ENCODE measurements around the gene ERVMER34-1. TPM values are rescaled to one million over a fixed set of nuclear protein-coding genes. Genes with fewer than 3 reads are reported as not detected.
A peak's percentile ranks its signal among the peaks of the same experiment; 100 is the strongest.

Gene ERVMER34-1
- total RNA-seq, 1 experiment from 2014 or later = not detected

DNA sequence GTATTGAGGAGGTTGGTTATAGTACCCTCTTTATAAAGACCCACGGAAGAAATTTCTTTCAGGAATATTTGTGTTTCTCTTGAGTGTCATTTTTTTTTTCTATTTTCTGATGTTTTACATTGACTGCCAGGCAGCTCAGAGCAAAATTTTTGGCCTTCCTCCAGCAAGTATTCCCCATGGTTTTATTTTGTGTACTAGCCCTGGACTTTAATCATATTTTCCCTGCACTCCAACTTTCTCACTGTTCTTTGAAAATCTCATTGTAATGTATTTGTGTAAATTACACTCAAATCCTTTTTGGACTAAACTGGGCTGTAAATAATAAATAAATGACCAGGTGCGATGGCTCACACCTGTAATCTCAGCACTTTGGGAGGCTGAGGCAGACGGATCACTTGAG lies 46.6 kb downstream of the ERVMER34-1 start:
- H3K27me3 ChIP-seq (ENCODE audit: low read length) = no peaks in the 10 kb centered on the region
- no peaks in the 10 kb centered on the region for H3K79me2 ChIP-seq (ENCODE audit: low read length)
- H3K9ac ChIP-seq (ENCODE audit: low read length) = no peak overlapping the region
- no peak overlapping the region for H3K4me2 ChIP-seq (ENCODE audit: low read depth, low read length, poor library complexity, severe bottlenecking)
- no peak overlapping the region for H3K4me3 ChIP-seq (ENCODE audit: low read length)
- no peak overlapping the region for H2AFZ ChIP-seq (ENCODE audit: low read length)
- no peaks in the 10 kb centered on the region for H3K9me3 ChIP-seq (ENCODE audit: low read length)
- DNase-seq = no peak
- no peaks in the 10 kb centered on the region for H4K20me1 ChIP-seq (ENCODE audit: insufficient read depth, low read depth, low read length)
- H3K27ac ChIP-seq (ENCODE audit: low read length) = no peak overlapping the region
- H3K9me2 ChIP-seq (replicated peaks; ENCODE audit: insufficient read depth, low read length) = no peaks in the 10 kb centered on the region
- no peaks in the 10 kb centered on the region for H3K36me3 ChIP-seq (ENCODE audit: insufficient read depth, low read length)
- H3K4me1 ChIP-seq (ENCODE audit: low read length) = peaks cover 46% of the 10 kb centered on the region

GRCh38 chr4:52704133-52704532 lies 47.1 kb downstream of the ERVMER34-1 start:
- H3K27me3 ChIP-seq (ENCODE audit: low read length) = no peaks in the 10 kb centered on the region
- DNase-seq = no peak
- no peaks in the 10 kb centered on the region for H3K79me2 ChIP-seq (ENCODE audit: low read length)
- no peaks in the 10 kb centered on the region for H3K9me2 ChIP-seq (replicated peaks; ENCODE audit: insufficient read depth, low read length)
- no peaks in the 10 kb centered on the region for H3K36me3 ChIP-seq (ENCODE audit: insufficient read depth, low read length)
- no peaks in the 10 kb centered on the region for H3K9me3 ChIP-seq (ENCODE audit: low read length)
- H3K4me3 ChIP-seq (ENCODE audit: low read length) = no peak overlapping the region
- H3K4me2 ChIP-seq (ENCODE audit: low read depth, low read length, poor library complexity, severe bottlenecking) = no peak overlapping the region
- H4K20me1 ChIP-seq (ENCODE audit: insufficient read depth, low read depth, low read length) = no peaks in the 10 kb centered on the region
- no peak overlapping the region for H3K27ac ChIP-seq (ENCODE audit: low read length)
- H2AFZ ChIP-seq (ENCODE audit: low read length) = no peak overlapping the region
- peaks cover 41% of the 10 kb centered on the region for H3K4me1 ChIP-seq (ENCODE audit: low read length)
- H3K9ac ChIP-seq (ENCODE audit: low read length) = no peak overlapping the region

DNA sequence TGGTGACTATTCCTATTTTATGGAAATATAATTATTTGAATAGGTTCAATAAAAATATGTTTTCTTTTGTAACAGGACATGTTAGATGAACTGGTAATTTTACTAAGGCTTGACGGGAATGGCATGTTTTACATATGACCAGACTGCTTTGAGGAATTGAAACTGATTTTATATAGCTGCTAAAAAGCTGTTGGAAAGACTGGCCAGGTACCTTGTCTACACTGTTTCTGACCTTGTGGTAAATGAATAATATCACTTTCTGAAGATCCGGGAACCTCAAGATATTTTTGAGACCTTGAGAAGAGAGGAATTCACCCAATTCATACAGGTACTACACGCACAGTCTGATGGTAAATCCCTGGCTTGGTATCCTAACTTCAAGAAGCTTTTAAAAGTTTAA lies 50.0 kb downstream of the ERVMER34-1 start:
- Histone ChIP-seq H3K27me3 (ENCODE audit: low read length) (no peaks in the 10 kb centered on the region), H3K27ac (ENCODE audit: low read length) (no peak overlapping the region; the same call in 1 of the 2 replicates), H3K36me3 (ENCODE audit: insufficient read depth, low read length) (no peaks in the 10 kb centered on the region), H3K9me3 (ENCODE audit: low read length) (no peaks in the 10 kb centered on the region), H3K4me2 (ENCODE audit: low read depth, low read length, poor library complexity, severe bottlenecking) (peak overlapping the region; percentile 50), H3K9ac (ENCODE audit: low read length) (no peak overlapping the region), H3K4me3 (ENCODE audit: low read length) (no peak overlapping the region), H4K20me1 (ENCODE audit: insufficient read depth, low read depth, low read length) (no peaks in the 10 kb centered on the region), H3K79me2 (ENCODE audit: low read length) (no peaks in the 10 kb centered on the region), H3K4me1 (ENCODE audit: low read length) (peaks cover 33% of the 10 kb centered on the region), H3K9me2 (replicated peaks; ENCODE audit: insufficient read depth, low read length) (no peaks in the 10 kb centered on the region), H2AFZ (ENCODE audit: low read length) (no peak overlapping the region)
- DNase-seq = peak; percentile 76

DNA sequence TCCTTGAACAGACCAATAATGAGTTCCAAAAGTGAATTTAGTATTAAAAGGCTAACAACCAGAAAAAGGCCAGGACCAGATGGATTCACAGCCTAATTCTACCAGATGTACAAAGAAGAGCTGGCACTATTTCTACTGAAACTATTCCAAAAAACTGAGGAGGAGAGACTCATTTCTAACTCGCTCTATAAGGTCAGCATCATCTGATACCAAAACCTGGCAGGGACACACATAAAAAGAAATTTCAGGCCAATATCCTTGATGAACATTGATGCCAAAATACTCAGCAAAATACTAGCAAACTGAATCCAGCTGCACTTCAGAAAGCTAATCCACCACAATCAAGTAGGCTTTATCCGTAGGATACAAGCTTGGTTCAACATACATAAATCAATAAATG lies 56.3 kb downstream of the ERVMER34-1 start:
- H4K20me1 ChIP-seq (ENCODE audit: insufficient read depth, low read depth, low read length) = no peaks in the 10 kb centered on the region
- H3K4me1 ChIP-seq (ENCODE audit: low read length) = peaks cover 4% of the 10 kb centered on the region
- no peak overlapping the region for H3K4me3 ChIP-seq (ENCODE audit: low read length)
- no peaks in the 10 kb centered on the region for H3K27me3 ChIP-seq (ENCODE audit: low read length)
- DNase-seq = no peak
- no peaks in the 10 kb centered on the region for H3K79me2 ChIP-seq (ENCODE audit: low read length)
- H3K9ac ChIP-seq (ENCODE audit: low read length) = no peak overlapping the region
- H2AFZ ChIP-seq (ENCODE audit: low read length) = no peak overlapping the region
- H3K36me3 ChIP-seq (ENCODE audit: insufficient read depth, low read length) = no peaks in the 10 kb centered on the region
- H3K27ac ChIP-seq (ENCODE audit: low read length) = no peak overlapping the region
- no peaks in the 10 kb centered on the region; the same call in 1 of the 2 replicates for H3K9me3 ChIP-seq (ENCODE audit: low read length)
- no peaks in the 10 kb centered on the region for H3K9me2 ChIP-seq (replicated peaks; ENCODE audit: insufficient read depth, low read length)
- no peak overlapping the region for H3K4me2 ChIP-seq (ENCODE audit: low read depth, low read length, poor library complexity, severe bottlenecking)

- Histone ChIP-seq H2AFZ (ENCODE audit: low read length) (no peak overlapping the region), H3K4me1 (ENCODE audit: low read length) (no peaks in the 10 kb centered on the region), H3K27ac (ENCODE audit: low read length) (no peak overlapping the region), H3K9me3 (ENCODE audit: low read length) (no peaks in the 10 kb centered on the region; the same call in 1 of the 2 replicates), H3K36me3 (ENCODE audit: insufficient read depth, low read length) (no peaks in the 10 kb centered on the region), H4K20me1 (ENCODE audit: insufficient read depth, low read depth, low read length) (no peaks in the 10 kb centered on the region), H3K4me3 (ENCODE audit: low read length) (no peak overlapping the region), H3K27me3 (ENCODE audit: low read length) (no peaks in the 10 kb centered on the region), H3K4me2 (ENCODE audit: low read depth, low read length, poor library complexity, severe bottlenecking) (no peak overlapping the region), H3K79me2 (ENCODE audit: low read length) (no peaks in the 10 kb centered on the region), H3K9ac (ENCODE audit: low read length) (no peak overlapping the region), H3K9me2 (replicated peaks; ENCODE audit: insufficient read depth, low read length) (no peaks in the 10 kb centered on the region)
- no peak for DNase-seq
Measured at GRCh38 chr4:52693492-52693891, 57.7 kb downstream of the ERVMER34-1 start.

Small RNAs within 50 kb of the gene (small RNA-seq; reads per million reads assigned to genes)
- 4.7 reads per million, percentile 78 among the genes with 10 or more reads in this experiment for gene MIR4449
- not detected for gene RF00019
- gene RF00568 = not detected
- gene SNORA26 = 46.4 reads per million, percentile 99 among the genes with 10 or more reads in this experiment

Other genes starting within 250 kb of the ERVMER34-1 start
- 8.8 and 14.5 TPM in 2 replicates for gene USP46, start 92.1 kb downstream of the ERVMER34-1 start, total RNA-seq (2014; rRNA removed; shearing (Covaris generic); ENCODE audit: low replicate concordance)
- not detected in 2 replicates for gene RASL11B, start 110.9 kb upstream of the ERVMER34-1 start, total RNA-seq (2014; rRNA removed; shearing (Covaris generic); ENCODE audit: low replicate concordance)